ENCODE results near the gene NMRK1.

GRCh38 chr9:75101004-75101588 is 13.1 kb upstream of the NMRK1 start:
- no peak for TF ChIP-seq CTCF (IDR thresholded peaks at IDR 0.05)
- TF ChIP-seq ZFX (IDR thresholded peaks at IDR 0.05; ENCODE audit: borderline replicate concordance): no peak
